ENCODE measurements around the gene INPP5E.

GRCh38 chr9:136403915-136404800, 35.5 kb downstream of the INPP5E start:
- TF ChIP-seq CTCF (IDR thresholded peaks at IDR 0.05) (no peak), POLR2A (IDR thresholded peaks at IDR 0.05) (no peak)

Measured in heart left ventricle (tissue), 13 donors.